K562 (cell line): ENCODE data around the gene NKIRAS2.

Experiments
- CBX2 ChIP-seq: fragments of 200-600 bp; sonication (generic); IDR thresholded peaks from one replicate; pipeline ENCODE4 v1.6.1; 2012; ENCODE audit warnings: mild to moderate bottlenecking, low read length, inconsistent platforms; ENCODE audit not compliant: insufficient read depth, poor library complexity, severe bottlenecking
- CTCF ChIP-seq, 3 experiments: IDR thresholded peaks in 2 of 3; conservative IDR thresholded peaks in 1 of 3; 2 replicates each; pipeline ENCODE4 v1.5.1; 2011 to 2012; ENCODE audit warnings: low read length in 3 of 3, mild to moderate bottlenecking in 3 of 3, control low read depth in 2 of 3, improper control_type of control experiment in 1 of 3, inconsistent platforms in 1 of 3, low read depth in 1 of 3, mixed read lengths in 1 of 3, moderate library complexity in 1 of 3; ENCODE audit not compliant: insufficient read depth in 2 of 3
- FOXA3 ChIP-seq, 2 experiments: fragments of 450-650 bp in 1 of 2; sonication (generic) in 1 of 2; formaldehyde crosslinking; IDR thresholded peaks in 1 of 2; conservative IDR thresholded peaks in 1 of 2; 2 replicates each; pipeline versions ENCODE4 v1.4.0 to v1.8.0; 2020 to 2022; ENCODE audit warnings: mild to moderate bottlenecking in 2 of 2, missing genetic modification reagents in 1 of 2
- JUND ChIP-seq, 2 experiments: IDR thresholded peaks; 2 replicates in 1 of 2; 3 replicates in 1 of 2; pipeline ENCODE4 v1.6.1; 2011; ENCODE audit warnings: borderline replicate concordance in 2 of 2, low read depth in 2 of 2, low read length in 2 of 2, improper control_type of control experiment in 1 of 2, missing biosample characterization in 1 of 2, missing genetic modification characterization in 1 of 2, missing genetic modification reagents in 1 of 2
- KDM1A ChIP-seq, 2 experiments: fragments of 450-650 bp; IDR thresholded peaks; 2 replicates each; pipeline ENCODE4 v1.6.1; 2016; ENCODE audit warnings: mild to moderate bottlenecking in 2 of 2
- POLR2A ChIP-seq: fragments of 450-650 bp; conservative IDR thresholded peaks from 2 replicates; pipeline ENCODE4 v1.6.1; 2016
- RCOR1 ChIP-seq, 2 experiments: IDR thresholded peaks; 2 replicates each; pipeline ENCODE4 v1.6.1; 2012; ENCODE audit warnings: low read depth in 2 of 2, low read length in 2 of 2, borderline replicate concordance in 1 of 2, improper control_type of control experiment in 1 of 2
- RHOXF2B ChIP-seq: fragments of 250-450 bp; sonication (Bioruptor Pico); conservative IDR thresholded peaks from 2 replicates; pipeline ENCODE4 v1.5.1; 2021
- SP2 ChIP-seq: IDR thresholded peaks from 2 replicates; pipeline ENCODE4 v1.6.1; 2011; ENCODE audit warnings: mild to moderate bottlenecking, low read depth, low read length, moderate library complexity; ENCODE audit not compliant: poor library complexity, severe bottlenecking; ENCODE audit errors: extremely low read depth
- ZNF143 ChIP-seq: sonication (generic); formaldehyde crosslinking; IDR thresholded peaks from 2 replicates; pipeline ENCODE4 v1.9.0; 2022; ENCODE audit warnings: mild to moderate bottlenecking, missing genetic modification reagents
- TF ChIP-seq, protein P1 (sequence below): sonication (generic); formaldehyde crosslinking; IDR thresholded peaks from 2 replicates; pipeline ENCODE4 v1.8.0; 2022; ENCODE audit warnings: mild to moderate bottlenecking, missing genetic modification reagents

DNA sequence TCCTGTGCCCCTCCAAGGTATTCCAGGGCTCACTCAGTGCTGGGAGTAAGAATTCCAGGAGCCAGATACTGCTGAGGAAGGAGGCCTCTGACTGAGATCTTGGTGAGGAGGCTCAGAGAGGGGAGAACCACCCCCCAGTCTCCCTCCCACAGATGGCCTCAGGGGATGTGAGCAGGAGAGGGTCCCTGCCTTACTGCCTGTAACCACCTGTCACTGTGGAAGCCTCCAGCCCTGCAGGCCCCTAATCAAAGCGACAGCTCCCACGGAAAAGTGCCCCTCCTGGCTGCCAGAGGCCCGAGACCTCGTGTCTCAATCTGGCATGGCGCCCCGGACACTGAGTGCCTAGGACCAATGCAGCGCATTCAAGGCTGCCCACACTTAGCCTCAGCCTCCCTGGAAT is 38.2 kb downstream of the NKIRAS2 start:
- TF ChIP-seq, protein P1, sequence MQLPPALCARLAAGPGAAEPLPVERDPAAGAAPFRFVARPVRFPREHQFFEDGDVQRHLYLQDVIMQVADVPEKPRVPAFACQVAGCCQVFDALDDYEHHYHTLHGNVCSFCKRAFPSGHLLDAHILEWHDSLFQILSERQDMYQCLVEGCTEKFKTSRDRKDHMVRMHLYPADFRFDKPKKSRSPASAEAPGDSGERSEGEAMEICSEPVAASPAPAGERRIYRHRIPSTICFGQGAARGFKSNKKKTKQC (CRISPR knock-in tag) = no peak
- TF ChIP-seq CTCF (IDR thresholded peaks at IDR 0.05 in 2 of 3, conservative IDR thresholded peaks at IDR 0.05 in 1 of 3; ENCODE audit: insufficient read depth in 2 of 3, low read depth in 1 of 3, low read length in 3 of 3) (no peak), RCOR1 (IDR thresholded peaks at IDR 0.05; ENCODE audit: borderline replicate concordance in 1 of 2, low read depth in 2 of 2, low read length in 2 of 2) (no peak), KDM1A (IDR thresholded peaks at IDR 0.05) (no peak), POLR2A (no peak), JUND (IDR thresholded peaks at IDR 0.05; ENCODE audit: borderline replicate concordance, low read depth, low read length) (no peak), JUND (tag; IDR thresholded peaks at IDR 0.05; ENCODE audit: borderline replicate concordance, low read depth, low read length) (no peak), CBX2 (no peak), SP2 (no peak), ZNF143 (CRISPR knock-in tag) (no peak), FOXA3 (CRISPR knock-in tag; conservative IDR thresholded peaks at IDR 0.05 in 1 of 2, IDR thresholded peaks at IDR 0.05 in 1 of 2) (no peak), RHOXF2B (CRISPR knock-in tag) (no peak)
